AG09309 (cell line): ENCODE results near the gene ZBTB40.

Experiments
- DNase-seq: peaks from one replicate; pipeline ENCODE4 v3.0.0-alpha.2; 2010; ENCODE audit warnings: low read depth
- H3K4me3 ChIP-seq: 2 replicates; pipeline ENCODE4 v1.5.1; 2011; ENCODE audit warnings: mild to moderate bottlenecking, low read depth, low read length, moderate library complexity; ENCODE audit not compliant: control insufficient read depth
- CTCF ChIP-seq: IDR thresholded peaks from 2 replicates; pipeline ENCODE4 v1.5.1; 2011; ENCODE audit warnings: mild to moderate bottlenecking, low read depth, low read length, inconsistent platforms; ENCODE audit not compliant: insufficient read depth, control insufficient read depth; ENCODE audit errors: missing control alignments

ZBTB40 gene

GRCh38 chr1:22576617-22577016, 125.0 kb downstream of the ZBTB40 start:
- H3K4me3 ChIP-seq: no peak overlapping the region
- no peak for DNase-seq
- TF ChIP-seq CTCF: no peak

GRCh38 chr1:22578732-22579361, 127.2 kb downstream of the ZBTB40 start:
- TF ChIP-seq CTCF: no peak
- no peak for DNase-seq
- no peak overlapping the region for H3K4me3 ChIP-seq

GRCh38 chr1:22579541-22580155, 128.0 kb downstream of the ZBTB40 start:
- no peak for DNase-seq
- H3K4me3 ChIP-seq: no peak overlapping the region
- TF ChIP-seq CTCF: no peak
